ENCODE data around the gene DYRK3.

DYRK3 gene

GRCh38 chr1:206662396-206663092 is 27.2 kb downstream of the DYRK3 start:
- no peak overlapping the region for H3K27ac ChIP-seq
- TF ChIP-seq CTCF (conservative IDR thresholded peaks at IDR 0.05) (no peak), ZFX (IDR thresholded peaks at IDR 0.05) (no peak)

- H3K27ac ChIP-seq: no peak overlapping the region
These were observed 28.0 kb downstream of the DYRK3 start for GRCh38 chr1:206663362-206663761.

GRCh38 chr1:206663832-206664652 is 28.7 kb downstream of the DYRK3 start:
- peak; percentile 93 for TF ChIP-seq CTCF (conservative IDR thresholded peaks at IDR 0.05)
- no peak for TF ChIP-seq ZFX (IDR thresholded peaks at IDR 0.05)
- H3K27ac ChIP-seq: no peak overlapping the region

More at GRCh38 chr1:206663362-206663761, 28.0 kb downstream of the DYRK3 start:
- TF ChIP-seq ZFX (IDR thresholded peaks at IDR 0.05) (no peak), CTCF (conservative IDR thresholded peaks at IDR 0.05) (no peak)

GRCh38 chr1:206664740-206665139 is 29.4 kb downstream of the DYRK3 start:
- no peak for TF ChIP-seq CTCF (conservative IDR thresholded peaks at IDR 0.05)
- TF ChIP-seq ZFX (IDR thresholded peaks at IDR 0.05): no peak
- no peak overlapping the region for H3K27ac ChIP-seq

- H3K27ac ChIP-seq: no peak overlapping the region
These were observed 30.8 kb downstream of the DYRK3 start for GRCh38 chr1:206666031-206666561.

GRCh38 chr1:206666954-206667665 is 31.8 kb downstream of the DYRK3 start:
- H3K27ac ChIP-seq: no peak overlapping the region
- TF ChIP-seq CTCF (conservative IDR thresholded peaks at IDR 0.05) (no peak), ZFX (IDR thresholded peaks at IDR 0.05) (no peak)

More at GRCh38 chr1:206666031-206666561, 30.8 kb downstream of the DYRK3 start:
- TF ChIP-seq CTCF (conservative IDR thresholded peaks at IDR 0.05) (no peak), ZFX (IDR thresholded peaks at IDR 0.05) (no peak)

Measured in C4-2B (cell line).